Hepatocyte (in vitro differentiated cells): ENCODE measurements around the gene LRRIQ4. TPM values are rescaled to one million over a fixed set of nuclear protein-coding genes. Genes with fewer than 3 reads are reported as not detected.

Source experiments
- DNase-seq: peaks from one replicate; pipeline ENCODE4 v3.0.0-alpha.2; 2016; ENCODE audit warnings: low spot score
- H2AFZ ChIP-seq: fragments of 200-600 bp; sonication (generic); 2 replicates; pipeline ENCODE4 v1.6.0; 2016; ENCODE audit warnings: antibody characterized with exemption, mild to moderate bottlenecking
- H3K27ac ChIP-seq: fragments of 200-600 bp; sonication (generic); 2 replicates; pipeline ENCODE4 v1.5.1; 2016; ENCODE audit warnings: mild to moderate bottlenecking
- H3K27me3 ChIP-seq: fragments of 200-600 bp; sonication (generic); 2 replicates; pipeline ENCODE4 v1.6.1; 2016
- H3K36me3 ChIP-seq: fragments of 200-600 bp; sonication (generic); replicated peaks from 2 replicates; pipeline ENCODE4 v1.5.1; 2016; ENCODE audit warnings: low read depth; ENCODE audit not compliant: insufficient read depth
- H3K4me1 ChIP-seq: fragments of 200-600 bp; sonication (generic); 2 replicates; pipeline ENCODE4 v1.5.1; 2016; ENCODE audit warnings: mild to moderate bottlenecking, moderate library complexity; ENCODE audit not compliant: insufficient read depth
- H3K4me2 ChIP-seq: fragments of 200-600 bp; sonication (generic); 2 replicates; pipeline ENCODE4 v1.6.0; 2016
- H3K4me3 ChIP-seq: fragments of 200-600 bp; sonication (generic); 2 replicates; pipeline ENCODE4 v1.5.1; 2016; ENCODE audit warnings: mild to moderate bottlenecking
- H3K79me2 ChIP-seq: fragments of 200-600 bp; sonication (generic); 2 replicates; pipeline ENCODE4 v1.6.0; 2017; ENCODE audit warnings: mild to moderate bottlenecking
- H3K9me2 ChIP-seq: fragments of 200-600 bp; sonication (generic); replicated peaks from 2 replicates; pipeline ENCODE4 v1.6.0; 2017; ENCODE audit warnings: mild to moderate bottlenecking; ENCODE audit not compliant: insufficient read depth
- H3K9me3 ChIP-seq: fragments of 200-600 bp; sonication (generic); 2 replicates; pipeline ENCODE4 v1.5.1; 2016; ENCODE audit warnings: low read depth, mild to moderate bottlenecking
- H4K20me1 ChIP-seq: fragments of 200-600 bp; sonication (generic); 2 replicates; pipeline ENCODE4 v1.6.0; 2016; ENCODE audit warnings: mild to moderate bottlenecking; ENCODE audit not compliant: insufficient read depth, poor library complexity, severe bottlenecking
- EZH2 ChIP-seq: fragments of 200-600 bp; sonication (generic); IDR thresholded peaks from 2 replicates; pipeline ENCODE4 v1.6.1; 2016; ENCODE audit warnings: antibody characterized with exemption, mild to moderate bottlenecking, borderline replicate concordance
- EZH2phosphoT487 ChIP-seq: fragments of 200-600 bp; sonication (generic); IDR thresholded peaks from one replicate; pipeline ENCODE4 v1.6.1; 2018; ENCODE audit warnings: antibody characterized with exemption, mild to moderate bottlenecking, low read depth, moderate library complexity; ENCODE audit not compliant: unreplicated experiment, severe bottlenecking
- WGBS: methylation state at CpG from one replicate; pipeline ENCODE4 v1.1.6; 2016; ENCODE audit warnings: low lambda C conversion rate; ENCODE audit errors: missing lambda C conversion rate; 5-methylcytosine and 5-hydroxymethylcytosine counted together
- polyA plus RNA-seq: library from polyadenylated mRNA; unstranded; fragments of >200 nt; fragmentation: Nextera tagmentation; extraction: Ambion mirVana; gene quantifications from 2 replicates; pipeline ENCODE4 v1.2.1, GENCODE V29; 2016
- total RNA-seq: library from RNA; depleted of rRNA; stranded (reverse); fragments of >200 nt; gene quantifications from 2 replicates; pipeline ENCODE4 v1.2.3, GENCODE V29; 2014
- TF ChIP-seq, protein P1 (sequence below): fragments of 200-600 bp; sonication (generic); IDR thresholded peaks from 2 replicates; pipeline ENCODE4 v1.5.1; 2016; ENCODE audit warnings: antibody characterized with exemption, mild to moderate bottlenecking; ENCODE audit not compliant: poor library complexity

The LRRIQ4 gene
- total and polyA plus RNA-seq, 2 experiments from 2014 or later: not detected

DNA sequence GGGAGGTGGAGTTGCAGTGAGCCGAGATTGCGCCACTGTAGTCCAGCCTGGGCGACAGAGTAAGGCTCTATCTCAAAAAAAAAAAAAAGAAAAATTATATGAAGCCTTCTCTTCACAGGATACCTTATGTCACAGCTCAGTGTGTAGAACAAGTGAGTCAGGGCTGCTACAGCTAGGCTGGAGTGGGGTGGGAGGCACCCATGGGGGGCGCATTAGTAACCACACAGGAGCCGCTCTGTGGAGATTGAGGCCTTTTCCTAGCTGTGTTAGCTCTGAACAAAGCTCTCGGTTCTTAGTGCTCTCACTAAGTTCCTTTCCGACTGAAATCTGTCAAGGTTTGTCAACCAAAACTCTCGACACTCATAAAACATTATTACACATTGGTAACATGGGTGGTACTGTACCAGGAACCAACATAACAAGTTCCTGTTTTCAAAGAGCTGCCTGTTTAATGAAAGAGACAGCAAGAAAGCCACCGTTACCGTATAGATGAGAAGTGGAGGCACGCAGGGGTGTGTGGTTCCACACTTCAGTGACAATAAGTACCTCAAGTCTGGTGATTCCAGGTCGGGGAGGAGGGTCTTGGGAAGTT, 52.6 kb downstream of the LRRIQ4 start:
- Histone ChIP-seq H3K4me2 (no peak overlapping the region), H3K79me2 (peaks cover 5% of the 10 kb centered on the region), H3K27ac (no peak overlapping the region), H2AFZ (no peak overlapping the region), H3K4me1 (no peaks in the 10 kb centered on the region), H3K36me3 (no peaks in the 10 kb centered on the region), H4K20me1 (no peaks in the 10 kb centered on the region), H3K27me3 (no peaks in the 10 kb centered on the region), H3K9me2 (no peaks in the 10 kb centered on the region), H3K9me3 (no peaks in the 10 kb centered on the region), H3K4me3 (no peak overlapping the region)
- TF ChIP-seq EZH2 (no peak), EZH2phosphoT487 (no peak)
- TF ChIP-seq, protein P1, sequence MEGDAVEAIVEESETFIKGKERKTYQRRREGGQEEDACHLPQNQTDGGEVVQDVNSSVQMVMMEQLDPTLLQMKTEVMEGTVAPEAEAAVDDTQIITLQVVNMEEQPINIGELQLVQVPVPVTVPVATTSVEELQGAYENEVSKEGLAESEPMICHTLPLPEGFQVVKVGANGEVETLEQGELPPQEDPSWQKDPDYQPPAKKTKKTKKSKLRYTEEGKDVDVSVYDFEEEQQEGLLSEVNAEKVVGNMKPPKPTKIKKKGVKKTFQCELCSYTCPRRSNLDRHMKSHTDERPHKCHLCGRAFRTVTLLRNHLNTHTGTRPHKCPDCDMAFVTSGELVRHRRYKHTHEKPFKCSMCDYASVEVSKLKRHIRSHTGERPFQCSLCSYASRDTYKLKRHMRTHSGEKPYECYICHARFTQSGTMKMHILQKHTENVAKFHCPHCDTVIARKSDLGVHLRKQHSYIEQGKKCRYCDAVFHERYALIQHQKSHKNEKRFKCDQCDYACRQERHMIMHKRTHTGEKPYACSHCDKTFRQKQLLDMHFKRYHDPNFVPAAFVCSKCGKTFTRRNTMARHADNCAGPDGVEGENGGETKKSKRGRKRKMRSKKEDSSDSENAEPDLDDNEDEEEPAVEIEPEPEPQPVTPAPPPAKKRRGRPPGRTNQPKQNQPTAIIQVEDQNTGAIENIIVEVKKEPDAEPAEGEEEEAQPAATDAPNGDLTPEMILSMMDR: no peak
- 88% methylated on average over 12 of the region's 12 CpGs for WGBS
- DNase-seq: no peak

DNA sequence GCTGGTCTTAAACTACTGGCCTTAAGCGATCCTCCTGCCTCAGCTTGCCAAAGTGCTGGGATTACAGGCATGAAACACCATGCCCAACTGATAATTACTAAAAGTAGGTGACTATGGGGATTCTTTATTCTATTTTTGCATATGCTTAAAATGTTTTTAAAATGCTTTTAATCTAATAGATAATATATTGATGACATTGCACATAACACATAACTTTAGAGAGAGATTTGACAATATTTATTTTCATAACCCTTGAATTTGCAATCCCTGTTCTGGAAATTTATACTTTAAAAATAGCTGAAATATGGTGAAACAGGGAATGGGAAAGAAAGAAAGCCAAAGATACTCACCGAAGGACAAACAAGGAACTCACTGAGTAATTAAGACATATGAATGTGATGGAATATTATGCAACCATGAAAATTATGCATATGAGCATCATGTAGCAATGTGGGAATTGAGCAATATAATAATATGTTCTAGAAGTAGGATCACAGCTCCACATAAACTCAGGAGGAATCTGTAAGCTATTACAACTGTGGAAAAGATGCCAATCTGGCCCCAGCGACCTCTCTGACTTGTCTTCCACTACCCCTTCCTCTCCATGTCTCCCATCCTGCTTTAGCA, 55.0 kb downstream of the LRRIQ4 start:
- no peaks in the 10 kb centered on the region for H3K9me3 ChIP-seq
- peaks cover 5% of the 10 kb centered on the region for H3K79me2 ChIP-seq
- no peak overlapping the region for H3K4me3 ChIP-seq
- no peaks in the 10 kb centered on the region for H4K20me1 ChIP-seq
- H3K4me1 ChIP-seq: peaks cover 7% of the 10 kb centered on the region
- no peak for TF ChIP-seq EZH2phosphoT487
- TF ChIP-seq, protein P1: no peak
- no peak for TF ChIP-seq EZH2
- no peaks in the 10 kb centered on the region for H3K27me3 ChIP-seq
- H3K36me3 ChIP-seq: no peaks in the 10 kb centered on the region
- no peaks in the 10 kb centered on the region for H3K9me2 ChIP-seq
- WGBS: 97% methylated on average over 3 of the region's 3 CpGs
- no peak for DNase-seq
- peak overlapping the region; percentile 38 for H3K4me2 ChIP-seq
- H2AFZ ChIP-seq: no peak overlapping the region
- H3K27ac ChIP-seq: no peak overlapping the region

DNA sequence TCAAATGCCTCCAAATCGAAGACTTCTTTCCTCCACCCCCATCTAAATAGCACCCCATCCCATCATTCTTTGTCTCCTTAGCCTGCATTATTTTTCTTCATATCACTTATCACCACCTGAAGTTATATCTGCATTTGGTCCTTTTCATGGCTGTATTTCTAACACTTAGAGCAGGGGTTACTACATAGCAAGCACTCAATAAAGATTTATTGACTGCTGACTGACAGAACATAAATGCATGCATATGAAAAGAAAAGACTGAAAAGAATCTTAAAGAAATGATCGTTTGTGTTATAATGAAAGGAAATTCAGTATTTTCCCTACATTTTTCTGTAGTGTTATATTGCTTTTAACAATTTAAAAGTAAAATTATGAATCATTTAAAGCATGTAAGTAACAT, 55.7 kb downstream of the LRRIQ4 start:
- Histone ChIP-seq H3K36me3 (no peaks in the 10 kb centered on the region), H3K4me1 (peaks cover 7% of the 10 kb centered on the region), H3K9me2 (no peaks in the 10 kb centered on the region), H3K4me2 (peak overlapping the region; percentile 38), H3K9me3 (no peaks in the 10 kb centered on the region), H3K79me2 (peaks cover 5% of the 10 kb centered on the region), H3K27me3 (no peaks in the 10 kb centered on the region), H3K4me3 (no peak overlapping the region), H2AFZ (no peak overlapping the region), H4K20me1 (no peaks in the 10 kb centered on the region), H3K27ac (no peak overlapping the region)
- DNase-seq: no peak
- 84% methylated on average over 2 of the region's 2 CpGs for WGBS
- TF ChIP-seq EZH2: no peak
- TF ChIP-seq EZH2phosphoT487: no peak
- TF ChIP-seq, protein P1: no peak
